SK-N-SH (cell line): Measurements from ENCODE around the gene THBS3.

Experiments
- EP300 ChIP-seq, 2 experiments: IDR thresholded peaks; 2 replicates each; pipeline versions ENCODE4 v1.4.0 to v1.6.1; 2012; ENCODE audit warnings: borderline replicate concordance in 1 of 2, low read depth in 1 of 2, low read length in 1 of 2
- FOXM1 ChIP-seq: IDR thresholded peaks from 2 replicates; pipeline ENCODE4 v1.4.0; 2012; ENCODE audit warnings: low read depth, mild to moderate bottlenecking
- GABPA ChIP-seq: IDR thresholded peaks from 2 replicates; pipeline ENCODE4 v1.4.0; 2012; ENCODE audit warnings: low read depth, mild to moderate bottlenecking
- GATA2 ChIP-seq: sonication (generic); formaldehyde crosslinking; IDR thresholded peaks from 2 replicates; pipeline ENCODE4 v1.5.0; 2020; ENCODE audit warnings: mild to moderate bottlenecking, missing genetic modification reagents
- POLR2AphosphoS5 ChIP-seq: IDR thresholded peaks from 2 replicates; pipeline ENCODE4 v1.6.1; 2012; ENCODE audit warnings: low read depth, low read length
- RAD21 ChIP-seq: IDR thresholded peaks from 2 replicates; pipeline ENCODE4 v1.6.1; 2012; ENCODE audit warnings: mild to moderate bottlenecking, low read length
- RXRA ChIP-seq: IDR thresholded peaks from 2 replicates; pipeline ENCODE4 v1.4.0; 2012; ENCODE audit warnings: low read depth, mild to moderate bottlenecking, borderline replicate concordance
- TAF1 ChIP-seq: IDR thresholded peaks from 2 replicates; pipeline ENCODE4 v1.6.1; 2012; ENCODE audit warnings: low read depth, mild to moderate bottlenecking, low read length, moderate library complexity, borderline replicate concordance
- TF ChIP-seq, protein P1 (sequence below): IDR thresholded peaks from 2 replicates; pipeline ENCODE4 v1.4.0; 2012; ENCODE audit warnings: low read depth
- TF ChIP-seq, protein P2 (sequence below): fragments of 200-600 bp; sonication (generic); IDR thresholded peaks from 2 replicates; pipeline ENCODE4 v1.6.1; 2017; ENCODE audit warnings: antibody characterized with exemption, mild to moderate bottlenecking, moderate library complexity
- TF ChIP-seq, protein P3 (sequence below): fragments of 150-350 bp; IDR thresholded peaks from 2 replicates; pipeline ENCODE4 v1.6.1; 2016; ENCODE audit warnings: mild to moderate bottlenecking, low read depth, low read length
- TF ChIP-seq, protein P4 (sequence below): IDR thresholded peaks from 2 replicates; pipeline ENCODE4; 2012

DNA sequence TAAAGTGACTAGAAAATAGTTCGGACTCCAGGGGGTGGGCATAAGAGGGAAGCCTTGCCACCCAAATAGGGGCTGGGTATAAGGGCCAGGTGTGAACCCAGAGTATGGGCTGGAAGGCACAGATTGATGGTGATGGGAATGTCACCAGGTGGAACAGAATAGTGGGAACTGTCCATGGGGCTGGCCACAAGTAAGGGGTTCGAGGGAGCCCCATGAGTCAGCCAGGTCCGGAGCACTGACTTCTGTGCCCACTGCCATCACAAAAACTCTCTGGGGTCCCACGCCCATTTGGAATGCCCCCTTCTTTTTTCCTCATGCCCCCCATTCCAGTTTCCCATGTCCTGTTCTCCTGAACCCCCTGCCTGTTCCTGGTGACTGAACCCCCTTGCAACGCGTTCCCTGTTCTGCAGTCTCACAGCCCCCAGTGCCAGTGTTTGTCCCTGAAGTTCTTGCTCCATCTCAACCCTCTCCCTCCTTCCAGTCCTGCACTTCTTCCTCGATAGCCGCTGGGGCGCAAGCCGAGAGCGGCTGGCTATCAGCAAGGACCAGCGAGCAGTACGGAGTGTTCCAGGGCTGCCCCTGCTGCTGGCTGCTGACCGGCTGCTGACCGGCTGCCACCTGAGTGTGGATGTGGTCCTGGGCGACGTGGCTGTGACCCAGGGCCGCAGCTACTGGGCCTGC lies 26.2 kb downstream of the THBS3 start:
- TF ChIP-seq RAD21 (no peak), GABPA (no peak), EP300 (IDR thresholded peaks at IDR 0.05; ENCODE audit: borderline replicate concordance in 1 of 2, low read depth in 1 of 2, low read length in 1 of 2) (no peak), TAF1 (no peak), POLR2AphosphoS5 (no peak), RXRA (no peak), FOXM1 (no peak), GATA2 (CRISPR knock-in tag) (no peak)
- TF ChIP-seq, protein P1, sequence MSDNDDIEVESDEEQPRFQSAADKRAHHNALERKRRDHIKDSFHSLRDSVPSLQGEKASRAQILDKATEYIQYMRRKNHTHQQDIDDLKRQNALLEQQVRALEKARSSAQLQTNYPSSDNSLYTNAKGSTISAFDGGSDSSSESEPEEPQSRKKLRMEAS: no peak
- TF ChIP-seq, protein P2, sequence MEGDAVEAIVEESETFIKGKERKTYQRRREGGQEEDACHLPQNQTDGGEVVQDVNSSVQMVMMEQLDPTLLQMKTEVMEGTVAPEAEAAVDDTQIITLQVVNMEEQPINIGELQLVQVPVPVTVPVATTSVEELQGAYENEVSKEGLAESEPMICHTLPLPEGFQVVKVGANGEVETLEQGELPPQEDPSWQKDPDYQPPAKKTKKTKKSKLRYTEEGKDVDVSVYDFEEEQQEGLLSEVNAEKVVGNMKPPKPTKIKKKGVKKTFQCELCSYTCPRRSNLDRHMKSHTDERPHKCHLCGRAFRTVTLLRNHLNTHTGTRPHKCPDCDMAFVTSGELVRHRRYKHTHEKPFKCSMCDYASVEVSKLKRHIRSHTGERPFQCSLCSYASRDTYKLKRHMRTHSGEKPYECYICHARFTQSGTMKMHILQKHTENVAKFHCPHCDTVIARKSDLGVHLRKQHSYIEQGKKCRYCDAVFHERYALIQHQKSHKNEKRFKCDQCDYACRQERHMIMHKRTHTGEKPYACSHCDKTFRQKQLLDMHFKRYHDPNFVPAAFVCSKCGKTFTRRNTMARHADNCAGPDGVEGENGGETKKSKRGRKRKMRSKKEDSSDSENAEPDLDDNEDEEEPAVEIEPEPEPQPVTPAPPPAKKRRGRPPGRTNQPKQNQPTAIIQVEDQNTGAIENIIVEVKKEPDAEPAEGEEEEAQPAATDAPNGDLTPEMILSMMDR: no peak
- TF ChIP-seq, protein P3, sequence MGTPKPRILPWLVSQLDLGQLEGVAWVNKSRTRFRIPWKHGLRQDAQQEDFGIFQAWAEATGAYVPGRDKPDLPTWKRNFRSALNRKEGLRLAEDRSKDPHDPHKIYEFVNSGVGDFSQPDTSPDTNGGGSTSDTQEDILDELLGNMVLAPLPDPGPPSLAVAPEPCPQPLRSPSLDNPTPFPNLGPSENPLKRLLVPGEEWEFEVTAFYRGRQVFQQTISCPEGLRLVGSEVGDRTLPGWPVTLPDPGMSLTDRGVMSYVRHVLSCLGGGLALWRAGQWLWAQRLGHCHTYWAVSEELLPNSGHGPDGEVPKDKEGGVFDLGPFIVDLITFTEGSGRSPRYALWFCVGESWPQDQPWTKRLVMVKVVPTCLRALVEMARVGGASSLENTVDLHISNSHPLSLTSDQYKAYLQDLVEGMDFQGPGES: no peak
- TF ChIP-seq, protein P4, sequence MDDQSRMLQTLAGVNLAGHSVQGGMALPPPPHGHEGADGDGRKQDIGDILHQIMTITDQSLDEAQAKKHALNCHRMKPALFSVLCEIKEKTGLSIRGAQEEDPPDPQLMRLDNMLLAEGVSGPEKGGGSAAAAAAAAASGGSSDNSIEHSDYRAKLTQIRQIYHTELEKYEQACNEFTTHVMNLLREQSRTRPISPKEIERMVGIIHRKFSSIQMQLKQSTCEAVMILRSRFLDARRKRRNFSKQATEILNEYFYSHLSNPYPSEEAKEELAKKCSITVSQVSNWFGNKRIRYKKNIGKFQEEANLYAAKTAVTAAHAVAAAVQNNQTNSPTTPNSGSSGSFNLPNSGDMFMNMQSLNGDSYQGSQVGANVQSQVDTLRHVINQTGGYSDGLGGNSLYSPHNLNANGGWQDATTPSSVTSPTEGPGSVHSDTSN: no peak
